ENCODE results near the gene SIAH2. TPM values are rescaled to one million over a fixed set of nuclear protein-coding genes. Genes with fewer than 3 reads are reported as not detected.

SIAH2 gene
- total RNA-seq (2014; rRNA removed; shearing (Covaris generic)): 15.3 and 28.8 TPM in 2 replicates
- 6.3 and 6.4 TPM in 2 replicates for polyA plus RNA-seq (2016; fragmentation: Nextera tagmentation; extraction: Ambion mirVana)
- long read RNA-seq, partial matches to known transcripts: 0 of 6 reads
- long read RNA-seq, other reads (novel, unspliced or antisense): 3 of 6 reads

- Mint-ChIP-seq H3K4me3 (peak within 1 kb of the TSS; percentile 88), H3K4me1 (peaks cover 44% of the 10 kb centered on the region), H3K36me3 (ENCODE audit: low read depth) (no peaks in the 10 kb centered on the region), H3K27ac (peak within 1 kb of the TSS; percentile 27; the same call in 1 of the 2 replicates), H3K27me3 (ENCODE audit: insufficient read depth, low read depth, poor library complexity) (peaks cover 25% of the 10 kb centered on the region), H3K9me3 (no peaks in the 10 kb centered on the region)
- peak within 1 kb of the TSS; percentile 98 for H2AFZ ChIP-seq
- H3K4me3 ChIP-seq: peak within 1 kb of the TSS; percentile 78
- no peaks in the 10 kb centered on the region for H3K36me3 ChIP-seq (ENCODE audit: insufficient read depth)
- H4K20me1 ChIP-seq (replicated peaks; ENCODE audit: insufficient read depth): no peaks in the 10 kb centered on the region
- no peaks in the 10 kb centered on the region for H3K9me2 ChIP-seq (ENCODE audit: insufficient read depth)
- DNase-seq (ENCODE audit: low spot score) (peak; percentile 83), ATAC-seq (peak; percentile 80)
- peaks cover 33% of the 10 kb centered on the region for H3K4me1 ChIP-seq (ENCODE audit: insufficient read depth)
- no peak within 1 kb of the TSS for H3K27ac ChIP-seq (ENCODE audit: low read depth)
- no peaks in the 10 kb centered on the region for H3F3A ChIP-seq (replicated peaks; ENCODE audit: low read depth)
- peaks cover 45% of the 10 kb centered on the region for H3K27me3 ChIP-seq (ENCODE audit: insufficient read depth)
- no peak for TF ChIP-seq NANOG (IDR thresholded peaks at IDR 0.05; ENCODE audit: borderline replicate concordance)
- TF ChIP-seq CREB1 (CRISPR knock-in tag; IDR thresholded peaks at IDR 0.05; ENCODE audit: low read depth): peak; percentile 74
- peak; percentile 36; the same call in 1 of the 2 replicates for TF ChIP-seq POLR2AphosphoS5 (IDR thresholded peaks at IDR 0.05; ENCODE audit: low read depth)
- H3K4me2 ChIP-seq: peak within 1 kb of the TSS; percentile 98
- H3K79me2 ChIP-seq (replicated peaks; ENCODE audit: insufficient read depth): peaks cover 24% of the 10 kb centered on the region
Measured at GRCh38 chr3:150763122-150763840, at the start of gene SIAH2. Gene SIAH2, minus strand, starts transcription at chr3:150763169. Its CDS starts 320 bp downstream, at chr3:150762849.

- Mint-ChIP-seq H3K36me3 (ENCODE audit: low read depth) (peaks cover 7% of the 10 kb centered on the region; the same call in 1 of the 3 replicates), H3K4me3 (no peak overlapping the region), H3K9me3 (no peaks in the 10 kb centered on the region; the same call in 2 of the 3 replicates), H3K27me3 (ENCODE audit: insufficient read depth, low read depth, poor library complexity) (peaks cover 8% of the 10 kb centered on the region), H3K4me1 (peaks cover 19% of the 10 kb centered on the region), H3K27ac (no peak overlapping the region)
- Histone ChIP-seq H3K4me3 (no peak overlapping the region), H3K4me2 (no peak overlapping the region), H3K79me2 (replicated peaks; ENCODE audit: insufficient read depth) (no peaks in the 10 kb centered on the region), H3K27me3 (ENCODE audit: insufficient read depth) (no peaks in the 10 kb centered on the region), H3K4me1 (ENCODE audit: insufficient read depth) (peaks cover 3% of the 10 kb centered on the region; the same call in 1 of the 2 replicates), H3K9me2 (ENCODE audit: insufficient read depth) (0 out of 2 replicates have a peak, but pooled peaks cover 6% of the 10 kb centered on the region), H2AFZ (peak overlapping the region; percentile 96), H3K36me3 (ENCODE audit: insufficient read depth) (peaks cover 4% of the 10 kb centered on the region; the same call in 1 of the 2 replicates), H3F3A (replicated peaks; ENCODE audit: low read depth) (no peaks in the 10 kb centered on the region), H4K20me1 (replicated peaks; ENCODE audit: insufficient read depth) (no peaks in the 10 kb centered on the region), H3K27ac (ENCODE audit: low read depth) (no peak overlapping the region)
- DNase-seq (ENCODE audit: low spot score) (no peak), ATAC-seq (no peak)
- TF ChIP-seq CREB1 (CRISPR knock-in tag; IDR thresholded peaks at IDR 0.05; ENCODE audit: low read depth): no peak
- TF ChIP-seq STAT1 (IDR thresholded peaks at IDR 0.05; ENCODE audit: unreplicated experiment): no peak
- no peak for TF ChIP-seq POLR2AphosphoS5 (IDR thresholded peaks at IDR 0.05; ENCODE audit: low read depth)
- no peak for TF ChIP-seq EZH2 (IDR thresholded peaks at IDR 0.05; ENCODE audit: low read depth, unreplicated experiment)
- TF ChIP-seq CTCF (conservative IDR thresholded peaks at IDR 0.05; ENCODE audit: low read depth in 2 of 2): no peak
- TF ChIP-seq EZH2phosphoT487 (IDR thresholded peaks at IDR 0.05; ENCODE audit: unreplicated experiment): no peak
- no peak for TF ChIP-seq REST (IDR thresholded peaks at IDR 0.05; ENCODE audit: unreplicated experiment)
- TF ChIP-seq ETS1 (IDR thresholded peaks at IDR 0.05): no peak
- no peak for TF ChIP-seq NANOG (IDR thresholded peaks at IDR 0.05; ENCODE audit: borderline replicate concordance)
Measured at GRCh38 chr3:150811984-150812383, 49.0 kb upstream of the SIAH2 start.
